ENCODE measurements around the gene ILF2.
"Not testable (repeated sequence)": the region's sequence is repeated elsewhere in the genome, so short reads cannot be mapped to it uniquely, and the experiment has no call there.

ILF2 gene

DNA sequence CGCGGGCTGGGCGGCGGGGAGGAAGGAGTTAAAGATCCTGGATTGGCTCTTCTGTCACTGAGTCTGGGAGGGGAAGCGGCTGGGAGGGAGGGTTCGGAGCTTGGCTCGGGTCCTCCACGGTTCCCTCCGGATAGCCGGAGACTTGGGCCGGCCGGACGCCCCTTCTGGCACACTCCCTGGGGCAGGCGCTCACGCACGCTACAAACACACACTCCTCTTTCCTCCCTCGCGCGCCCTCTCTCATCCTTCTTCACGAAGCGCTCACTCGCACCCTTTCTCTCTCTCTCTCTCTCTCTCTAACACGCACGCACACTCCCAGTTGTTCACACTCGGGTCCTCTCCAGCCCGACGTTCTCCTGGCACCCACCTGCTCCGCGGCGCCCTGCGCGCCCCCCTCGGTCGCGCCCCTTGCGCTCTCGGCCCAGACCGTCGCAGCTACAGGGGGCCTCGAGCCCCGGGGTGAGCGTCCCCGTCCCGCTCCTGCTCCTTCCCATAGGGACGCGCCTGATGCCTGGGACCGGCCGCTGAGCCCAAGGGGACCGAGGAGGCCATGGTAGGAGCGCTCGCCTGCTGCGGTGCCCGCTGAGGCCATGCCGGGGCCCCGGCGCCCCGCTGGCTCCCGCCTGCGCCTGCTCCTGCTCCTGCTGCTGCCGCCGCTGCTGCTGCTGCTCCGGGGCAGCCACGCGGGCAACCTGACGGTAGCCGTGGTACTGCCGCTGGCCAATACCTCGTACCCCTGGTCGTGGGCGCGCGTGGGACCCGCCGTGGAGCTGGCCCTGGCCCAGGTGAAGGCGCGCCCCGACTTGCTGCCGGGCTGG lies 7.9 kb upstream of the ILF2 start, which contains the start of gene NPR1:
Gene NPR1 (plus strand): TSS at position 170 of the 818 bp plus-strand sequence. CDS start 421 bp downstream, at position 591.
- DNase-seq = no peak

- DNase-seq = no peak
These were observed 7.1 kb upstream of the ILF2 start for GRCh38 chr1:153677718-153678518.

- no peak for DNase-seq
These were observed 2.7 kb upstream of the ILF2 start for GRCh38 chr1:153673511-153673910.

DNA sequence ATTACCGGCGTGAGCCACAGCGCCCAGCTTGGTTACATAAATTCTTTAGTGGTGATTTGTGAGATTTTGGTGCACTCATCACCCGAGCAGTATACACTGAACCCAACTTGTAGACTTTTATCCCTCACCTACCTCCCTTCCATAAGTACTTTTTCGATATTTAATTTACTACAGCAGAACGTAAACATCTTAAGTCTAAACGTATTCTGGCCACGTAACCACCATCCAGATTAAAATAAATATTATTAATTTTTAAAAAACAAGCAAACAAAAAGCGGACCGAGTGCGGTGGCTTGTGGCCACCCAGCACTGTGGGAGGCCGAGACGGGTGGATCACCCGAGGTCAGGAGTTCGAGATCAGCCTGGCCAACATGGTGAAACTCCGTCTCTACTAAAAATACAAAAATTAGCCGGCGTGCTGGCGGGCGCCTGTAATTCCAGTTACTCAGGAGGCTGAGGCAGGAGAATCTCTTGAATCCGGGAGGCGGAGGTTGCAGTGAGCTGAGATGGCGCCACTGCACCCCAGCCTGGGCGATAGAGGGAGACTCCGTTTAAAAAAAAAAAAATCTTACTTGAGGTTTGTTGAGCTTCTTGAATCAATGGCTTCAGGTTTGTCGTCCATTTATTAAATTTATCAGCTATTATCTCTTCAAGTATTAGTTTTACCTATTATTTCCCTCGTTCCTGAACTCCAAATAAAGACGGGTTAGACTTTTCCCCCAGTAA lies 998 bp upstream of the ILF2 start:
- DNase-seq = peak; percentile 78

DNA sequence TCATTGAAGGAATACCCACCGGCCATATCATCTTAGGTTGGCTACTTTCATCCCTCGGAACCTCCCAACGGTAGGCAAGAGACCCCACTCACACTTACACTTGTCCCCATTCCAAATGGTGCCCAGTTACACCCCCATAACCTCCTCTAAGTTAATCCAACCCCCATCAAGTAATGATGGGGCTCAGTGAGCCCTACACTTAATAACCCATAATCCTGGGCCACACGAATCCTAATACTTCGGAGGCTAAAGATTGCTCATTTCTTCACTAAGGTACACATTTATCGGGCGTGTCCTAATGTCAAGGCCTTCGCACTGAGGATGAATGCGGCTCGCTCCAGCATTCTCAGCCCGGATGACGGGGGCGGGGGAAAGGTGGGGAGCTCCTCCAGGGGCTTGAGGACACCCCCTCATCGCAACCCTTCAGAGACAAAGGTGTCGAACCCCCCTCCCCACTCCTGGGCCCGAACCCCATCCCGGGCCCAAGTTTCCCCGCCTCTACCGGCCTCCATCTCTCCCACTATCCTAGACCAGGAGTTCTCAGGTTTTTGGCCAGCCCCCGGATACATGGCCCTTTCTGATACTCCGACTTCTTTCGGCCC lies 435 bp downstream of the ILF2 start:
- no peak for DNase-seq

DNA sequence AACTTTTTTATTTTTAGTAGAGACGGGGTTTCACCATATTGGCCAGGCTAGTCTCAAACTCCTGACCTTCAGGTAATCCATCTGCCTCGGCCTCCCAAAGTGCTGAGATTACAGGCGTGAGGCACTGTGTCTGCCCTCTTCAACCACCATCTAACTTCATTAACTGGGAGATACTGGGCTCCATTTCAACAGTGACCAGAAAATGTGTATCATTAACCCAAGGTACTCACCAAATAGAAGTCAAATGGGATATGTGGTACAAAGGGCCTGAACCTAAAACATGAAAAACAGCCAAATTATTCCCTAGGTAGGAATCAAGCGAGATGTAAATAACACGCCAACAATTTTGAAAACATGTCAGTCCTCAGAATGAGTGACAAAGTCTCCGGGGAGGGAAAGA lies 1.2 kb downstream of the ILF2 start:
- DNase-seq = no peak

DNA sequence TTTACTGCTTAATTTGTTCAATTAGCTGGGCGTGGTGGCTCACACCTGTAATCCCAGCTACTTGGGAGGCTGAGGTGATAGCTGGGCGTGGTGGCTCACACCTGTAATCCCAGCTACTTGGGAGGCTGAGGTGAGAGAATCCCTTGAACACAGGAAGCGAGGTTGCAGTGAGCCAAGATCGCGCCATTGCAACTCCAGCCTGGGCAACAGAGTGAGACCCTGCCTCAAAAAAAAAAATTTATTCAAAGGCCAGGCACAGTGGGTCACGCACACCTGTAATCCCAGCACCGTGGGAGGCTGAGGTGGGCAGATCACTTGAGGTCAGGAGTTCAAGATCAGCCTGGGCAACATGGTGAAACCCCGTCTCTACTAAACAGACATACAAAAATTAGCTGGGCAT lies 2.1 kb downstream of the ILF2 start:
- not testable (repeated sequence) for DNase-seq

GRCh38 chr1:153667439-153667838 lies 3.4 kb downstream of the ILF2 start:
- DNase-seq = no peak

DNA sequence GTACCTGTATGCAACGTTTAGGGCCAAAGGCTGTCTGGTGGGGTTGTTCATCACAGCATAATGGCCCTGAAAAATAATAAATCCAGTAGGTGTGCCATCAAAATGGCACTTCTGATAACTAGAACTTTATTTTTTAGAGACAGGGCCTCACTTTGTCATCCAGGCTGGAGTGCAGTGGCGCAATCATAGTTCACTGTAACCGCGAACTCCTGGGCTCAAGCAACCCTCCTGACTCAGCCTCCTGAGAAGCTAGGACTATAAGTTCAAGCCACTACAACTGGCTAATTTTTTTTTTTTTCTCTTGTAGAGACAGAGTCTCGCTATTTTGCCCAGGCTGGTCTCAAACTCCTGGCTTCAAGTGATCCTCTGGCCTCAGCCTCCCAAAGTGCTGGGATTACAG lies 7.6 kb downstream of the ILF2 start:
- DNase-seq = no peak

GRCh38 chr1:153662269-153662668 lies 8.5 kb downstream of the ILF2 start:
- DNase-seq = no peak

- DNase-seq = no peak
These were observed 9.6 kb downstream of the ILF2 start for GRCh38 chr1:153661111-153661708.

DNA sequence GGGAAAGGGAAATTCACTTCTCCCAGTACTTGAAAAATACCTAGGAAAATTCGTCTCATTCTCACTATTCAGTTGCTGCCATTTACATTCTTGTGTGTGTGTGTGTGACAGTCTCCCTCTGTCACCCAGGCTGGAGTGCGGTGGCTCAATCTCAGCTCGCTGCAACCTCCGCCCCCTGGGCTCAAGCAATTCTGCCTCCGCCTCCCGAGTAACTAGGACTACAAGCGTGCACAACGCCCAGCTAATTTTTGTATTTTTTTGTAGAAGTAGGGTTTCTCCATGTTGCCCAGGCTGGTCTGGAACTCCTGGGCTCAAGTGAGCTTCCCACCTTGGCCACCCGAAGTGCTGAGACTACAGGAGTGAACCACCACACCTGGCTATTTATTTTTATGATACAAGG lies 11.1 kb downstream of the ILF2 start:
- DNase-seq = no peak

- DNase-seq = no peak
These were observed 11.6 kb downstream of the ILF2 start for GRCh38 chr1:153659175-153659534.

GRCh38 chr1:153658400-153659174 lies 12.2 kb downstream of the ILF2 start, which contains the start of gene SNAPIN:
TSS of gene SNAPIN (plus strand) at chr1:153658703. CDS start at chr1:153658744, 41 bp downstream.
- peak; percentile 92 for DNase-seq

DNA sequence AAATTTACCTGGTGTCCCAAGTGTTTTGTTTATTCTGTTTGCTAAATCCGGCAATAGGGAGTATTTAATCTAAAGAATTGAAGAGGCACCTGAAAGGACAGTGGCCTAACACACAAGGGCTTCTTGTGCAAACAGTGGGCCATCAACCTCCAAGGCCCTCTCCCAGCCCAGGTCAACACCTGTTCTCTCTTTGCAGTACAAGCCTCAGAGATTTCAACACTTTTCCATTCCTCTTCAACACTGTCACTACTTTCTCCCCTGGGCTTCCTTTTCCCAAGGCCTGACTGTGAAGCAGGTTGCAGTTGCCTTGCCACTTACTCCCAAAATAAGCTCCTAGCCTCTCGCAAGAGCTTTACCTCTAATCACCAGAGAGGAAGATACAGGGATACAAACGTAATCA lies 15.5 kb downstream of the ILF2 start:
- DNase-seq = no peak

- no peak for DNase-seq
These were observed 17.8 kb downstream of the ILF2 start for GRCh38 chr1:153652805-153653500.

DNA sequence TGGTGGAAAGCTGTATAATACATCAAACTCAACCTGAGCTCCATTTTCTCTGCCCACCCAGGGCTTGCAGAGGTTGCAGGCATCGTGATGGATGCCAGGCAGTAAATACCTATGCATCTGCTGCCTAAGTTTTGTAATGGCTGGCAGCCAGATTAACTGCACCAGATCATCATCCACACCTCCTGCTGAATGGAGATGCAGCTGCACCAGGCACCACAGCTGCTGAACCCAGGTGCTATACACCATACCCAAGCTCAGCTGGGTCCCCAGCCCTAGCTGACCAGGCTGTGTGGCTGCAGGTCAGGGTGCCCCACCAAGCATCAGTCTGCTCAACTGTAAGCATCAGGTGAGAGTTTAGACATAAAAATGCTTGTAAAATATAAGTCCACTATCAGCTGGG lies 19.0 kb downstream of the ILF2 start:
- DNase-seq = no peak

- DNase-seq = no peak
These were observed 20.9 kb downstream of the ILF2 start for GRCh38 chr1:153649863-153650235.

DNA sequence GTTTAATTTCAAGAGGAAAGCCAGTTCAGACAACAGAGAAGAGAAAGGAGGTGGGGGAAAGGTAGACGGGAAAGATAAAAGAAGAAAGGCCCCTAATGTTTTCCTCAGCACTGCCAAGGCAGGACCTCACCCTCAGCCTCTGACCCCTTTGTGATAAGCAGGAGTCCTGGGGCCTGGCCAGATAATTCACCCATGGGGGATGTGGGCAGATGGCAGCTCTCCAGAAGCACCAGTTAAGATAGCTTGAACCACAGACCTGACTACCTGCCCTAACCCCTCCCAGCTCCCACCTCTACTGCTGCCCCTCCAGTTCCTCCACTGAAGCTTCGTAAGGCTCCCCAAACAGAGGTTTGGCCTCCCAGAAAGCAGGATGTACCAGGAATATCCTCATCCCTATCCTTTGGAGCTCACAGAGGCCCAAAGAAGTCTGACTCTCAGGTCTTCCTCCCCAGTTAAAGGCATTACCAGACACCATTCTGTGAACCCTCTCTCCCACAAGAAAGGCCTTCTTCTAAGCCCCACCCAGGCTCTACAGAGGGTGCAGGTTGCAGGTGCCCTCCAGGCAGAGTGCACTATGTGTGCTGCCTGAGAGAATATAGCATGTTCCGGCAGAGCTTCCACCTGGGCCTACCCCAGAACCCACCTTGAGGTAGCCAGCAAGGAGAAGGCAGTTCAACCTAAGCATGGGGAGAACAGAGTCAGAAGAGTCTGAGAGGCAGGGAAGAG lies 21.5 kb downstream of the ILF2 start:
- no peak for DNase-seq

- DNase-seq = no peak
These were observed 22.7 kb downstream of the ILF2 start for GRCh38 chr1:153648000-153648643.

Data from NCI-H187 treated with DMSO at 0.1 percent for 48 hours (cell line).